GM12864 (cell line): Measurements from ENCODE around the gene TNFAIP2.

Source experiments
- DNase-seq: peaks from one replicate; pipeline ENCODE4 v3.0.0-alpha.2; 2011; ENCODE audit warnings: low read depth
- H3K4me3 ChIP-seq: 2 replicates; pipeline ENCODE4 v1.5.1; 2011; ENCODE audit warnings: mild to moderate bottlenecking, low read depth, low read length, control low read depth
- TF ChIP-seq, protein P1 (sequence below): IDR thresholded peaks from 2 replicates; pipeline ENCODE4 v1.5.1; 2011; ENCODE audit warnings: low read depth, mild to moderate bottlenecking, moderate library complexity, low read length, control low read depth, inconsistent platforms; ENCODE audit errors: missing control alignments

TNFAIP2 gene

GRCh38 chr14:103126873-103127304 is 3.6 kb downstream of the TNFAIP2 start:
- TF ChIP-seq, protein P1, sequence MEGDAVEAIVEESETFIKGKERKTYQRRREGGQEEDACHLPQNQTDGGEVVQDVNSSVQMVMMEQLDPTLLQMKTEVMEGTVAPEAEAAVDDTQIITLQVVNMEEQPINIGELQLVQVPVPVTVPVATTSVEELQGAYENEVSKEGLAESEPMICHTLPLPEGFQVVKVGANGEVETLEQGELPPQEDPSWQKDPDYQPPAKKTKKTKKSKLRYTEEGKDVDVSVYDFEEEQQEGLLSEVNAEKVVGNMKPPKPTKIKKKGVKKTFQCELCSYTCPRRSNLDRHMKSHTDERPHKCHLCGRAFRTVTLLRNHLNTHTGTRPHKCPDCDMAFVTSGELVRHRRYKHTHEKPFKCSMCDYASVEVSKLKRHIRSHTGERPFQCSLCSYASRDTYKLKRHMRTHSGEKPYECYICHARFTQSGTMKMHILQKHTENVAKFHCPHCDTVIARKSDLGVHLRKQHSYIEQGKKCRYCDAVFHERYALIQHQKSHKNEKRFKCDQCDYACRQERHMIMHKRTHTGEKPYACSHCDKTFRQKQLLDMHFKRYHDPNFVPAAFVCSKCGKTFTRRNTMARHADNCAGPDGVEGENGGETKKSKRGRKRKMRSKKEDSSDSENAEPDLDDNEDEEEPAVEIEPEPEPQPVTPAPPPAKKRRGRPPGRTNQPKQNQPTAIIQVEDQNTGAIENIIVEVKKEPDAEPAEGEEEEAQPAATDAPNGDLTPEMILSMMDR: no peak
- DNase-seq: no peak
- H3K4me3 ChIP-seq: no peak overlapping the region

- TF ChIP-seq, protein P1: no peak
- H3K4me3 ChIP-seq: no peak overlapping the region
- no peak for DNase-seq
These were observed 4.1 kb downstream of the TNFAIP2 start for GRCh38 chr14:103127356-103127755.

- TF ChIP-seq, protein P1: no peak
- DNase-seq: no peak
These were observed 4.8 kb downstream of the TNFAIP2 start for GRCh38 chr14:103127861-103128598.

DNA sequence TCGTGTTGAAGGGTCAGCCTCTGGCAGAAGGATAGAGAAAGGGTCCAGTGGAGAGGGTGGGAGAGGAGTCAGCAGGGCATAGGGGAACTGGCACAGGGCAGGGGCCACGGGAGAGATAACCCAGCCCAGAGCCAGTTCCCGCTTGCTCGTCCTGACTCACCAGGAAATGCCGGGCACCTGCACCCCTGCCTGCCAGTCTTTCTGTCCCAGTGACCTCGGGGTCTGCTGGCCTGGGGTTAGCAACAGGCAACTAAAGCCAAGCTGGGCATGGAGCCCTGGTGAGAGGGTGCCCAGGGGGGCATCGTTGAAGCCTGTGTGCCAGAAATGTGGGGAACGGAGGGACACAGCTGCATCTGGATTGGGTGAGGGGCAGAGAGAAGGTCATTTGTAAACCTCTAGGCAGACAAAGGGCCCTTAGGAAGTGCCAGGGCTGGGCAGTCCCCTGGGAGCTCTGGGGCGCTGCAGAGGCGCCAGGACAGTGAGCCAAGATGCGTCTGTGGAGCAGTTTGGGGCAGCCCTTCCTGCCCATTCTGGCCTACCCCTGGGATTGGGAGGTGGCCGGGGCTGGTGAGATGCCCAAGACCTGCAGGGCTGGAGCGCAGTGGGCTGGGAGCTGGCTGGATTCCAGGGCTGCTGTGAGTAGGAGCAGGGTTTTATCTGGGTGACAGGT is 5.5 kb downstream of the TNFAIP2 start:
- H3K4me3 ChIP-seq: no peak overlapping the region
- TF ChIP-seq, protein P1: no peak
- no peak for DNase-seq

More at GRCh38 chr14:103127861-103128598, 4.8 kb downstream of the TNFAIP2 start:
- H3K4me3 ChIP-seq: no peak overlapping the region

DNA sequence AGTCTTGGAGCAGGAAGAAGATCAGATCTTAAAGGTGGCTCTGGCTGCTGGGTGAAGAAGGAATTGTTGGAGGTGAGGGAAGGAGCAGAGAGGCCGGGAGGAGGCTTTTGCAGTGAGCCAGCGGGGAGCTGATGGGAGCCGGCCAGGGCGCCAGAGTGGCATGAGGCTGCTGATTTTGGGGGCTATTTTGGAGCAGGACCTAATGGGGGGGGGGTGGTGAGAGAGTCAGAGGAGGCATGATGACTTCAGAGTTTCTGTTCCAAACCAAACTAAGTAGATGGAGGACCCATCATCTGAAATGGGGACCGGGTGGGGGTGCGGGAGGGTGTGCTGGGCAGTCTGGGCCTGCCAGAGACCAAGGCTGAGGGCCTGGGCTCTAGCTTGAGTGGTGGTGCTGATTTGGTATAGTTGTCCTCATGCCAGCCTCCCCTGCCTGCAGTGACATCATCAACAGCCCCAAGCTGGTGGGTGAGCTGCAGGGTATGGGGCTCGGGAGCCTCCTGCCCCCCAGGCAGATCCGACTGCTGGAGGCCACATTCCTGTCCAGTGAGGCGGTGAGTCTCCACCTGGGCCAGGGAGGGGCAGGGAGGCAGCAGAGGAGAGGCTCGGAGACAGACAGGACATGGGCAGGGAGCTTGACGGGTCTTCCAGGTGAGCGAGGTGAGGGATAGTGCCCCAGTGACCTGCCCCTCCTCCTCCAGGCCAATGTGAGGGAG is 6.2 kb downstream of the TNFAIP2 start:
- DNase-seq: no peak
- no peak overlapping the region for H3K4me3 ChIP-seq
- TF ChIP-seq, protein P1: no peak

DNA sequence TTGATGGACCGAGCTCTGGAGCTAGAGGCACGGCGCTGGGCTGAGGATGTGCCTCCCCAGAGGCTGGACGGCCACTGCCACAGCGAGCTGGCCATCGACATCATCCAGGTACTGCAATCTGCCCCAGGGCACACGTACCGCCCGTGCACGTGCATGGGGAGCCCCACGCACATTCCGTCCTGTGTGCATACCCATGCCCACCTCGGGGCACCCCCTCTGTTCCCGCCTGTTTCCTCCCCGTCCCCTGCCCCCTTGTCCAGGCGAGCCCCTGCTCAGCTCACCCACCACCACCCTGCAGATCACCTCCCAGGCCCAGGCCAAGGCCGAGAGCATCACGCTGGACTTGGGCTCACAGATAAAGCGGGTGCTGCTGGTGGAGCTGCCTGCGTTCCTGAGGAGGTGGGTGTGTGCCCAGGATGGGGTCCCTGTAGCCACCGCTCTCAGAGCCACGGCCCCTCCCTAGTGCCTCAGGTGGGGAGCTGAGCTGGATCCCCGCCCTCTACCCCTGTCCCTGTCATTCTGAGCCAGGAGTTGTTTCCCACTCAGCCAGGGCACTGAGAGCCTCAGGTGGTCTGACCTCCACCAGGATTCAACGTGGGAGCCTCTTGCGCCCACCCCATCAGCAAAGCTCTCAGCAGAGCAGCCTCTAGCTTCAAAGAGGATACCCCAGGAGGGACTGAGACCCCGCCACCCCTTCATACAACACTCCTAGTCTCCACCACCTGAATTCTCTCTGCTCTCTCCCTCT is 6.9 kb downstream of the TNFAIP2 start:
- no peak for DNase-seq
- no peak overlapping the region for H3K4me3 ChIP-seq
- TF ChIP-seq, protein P1: no peak
